Peyer's patch (tissue), 4 donors: Measurements from ENCODE around the gene FGF10.

Source experiments
- POLR2A ChIP-seq, 2 donors: fragments of 450-650 bp; IDR thresholded peaks; one replicate each; pipeline ENCODE4 v1.5.1; 2017; ENCODE audit warnings: antibody characterized with exemption in 2 of 2, mild to moderate bottlenecking in 2 of 2, moderate library complexity in 2 of 2
- TF ChIP-seq, protein P1 (sequence below), 6 experiments: fragments of 450-650 bp in 4 of 6; fragments of 200-600 bp in 2 of 6; sonication (generic) in 1 of 6; IDR thresholded peaks; one replicate each; pipeline ENCODE4 v1.5.1; 2017 to 2019; ENCODE audit warnings: antibody characterized with exemption in 6 of 6, mild to moderate bottlenecking in 3 of 6, moderate library complexity in 1 of 6

- TF ChIP-seq, protein P1, sequence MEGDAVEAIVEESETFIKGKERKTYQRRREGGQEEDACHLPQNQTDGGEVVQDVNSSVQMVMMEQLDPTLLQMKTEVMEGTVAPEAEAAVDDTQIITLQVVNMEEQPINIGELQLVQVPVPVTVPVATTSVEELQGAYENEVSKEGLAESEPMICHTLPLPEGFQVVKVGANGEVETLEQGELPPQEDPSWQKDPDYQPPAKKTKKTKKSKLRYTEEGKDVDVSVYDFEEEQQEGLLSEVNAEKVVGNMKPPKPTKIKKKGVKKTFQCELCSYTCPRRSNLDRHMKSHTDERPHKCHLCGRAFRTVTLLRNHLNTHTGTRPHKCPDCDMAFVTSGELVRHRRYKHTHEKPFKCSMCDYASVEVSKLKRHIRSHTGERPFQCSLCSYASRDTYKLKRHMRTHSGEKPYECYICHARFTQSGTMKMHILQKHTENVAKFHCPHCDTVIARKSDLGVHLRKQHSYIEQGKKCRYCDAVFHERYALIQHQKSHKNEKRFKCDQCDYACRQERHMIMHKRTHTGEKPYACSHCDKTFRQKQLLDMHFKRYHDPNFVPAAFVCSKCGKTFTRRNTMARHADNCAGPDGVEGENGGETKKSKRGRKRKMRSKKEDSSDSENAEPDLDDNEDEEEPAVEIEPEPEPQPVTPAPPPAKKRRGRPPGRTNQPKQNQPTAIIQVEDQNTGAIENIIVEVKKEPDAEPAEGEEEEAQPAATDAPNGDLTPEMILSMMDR (IDR thresholded peaks at IDR 0.05) = no peak
- no peak for TF ChIP-seq POLR2A (IDR thresholded peaks at IDR 0.05)
Observed at GRCh38 chr5:44265713-44266112, 123.5 kb downstream of the FGF10 start.
